ENCODE measurements around the gene MAPK12. TPM values are rescaled to one million over a fixed set of nuclear protein-coding genes. Genes with fewer than 3 reads are reported as not detected.
A peak's percentile ranks its signal among the peaks of the same experiment; 100 is the strongest.

MAPK12 gene
- total RNA-seq, 1 donor: 28.0 TPM

DNA sequence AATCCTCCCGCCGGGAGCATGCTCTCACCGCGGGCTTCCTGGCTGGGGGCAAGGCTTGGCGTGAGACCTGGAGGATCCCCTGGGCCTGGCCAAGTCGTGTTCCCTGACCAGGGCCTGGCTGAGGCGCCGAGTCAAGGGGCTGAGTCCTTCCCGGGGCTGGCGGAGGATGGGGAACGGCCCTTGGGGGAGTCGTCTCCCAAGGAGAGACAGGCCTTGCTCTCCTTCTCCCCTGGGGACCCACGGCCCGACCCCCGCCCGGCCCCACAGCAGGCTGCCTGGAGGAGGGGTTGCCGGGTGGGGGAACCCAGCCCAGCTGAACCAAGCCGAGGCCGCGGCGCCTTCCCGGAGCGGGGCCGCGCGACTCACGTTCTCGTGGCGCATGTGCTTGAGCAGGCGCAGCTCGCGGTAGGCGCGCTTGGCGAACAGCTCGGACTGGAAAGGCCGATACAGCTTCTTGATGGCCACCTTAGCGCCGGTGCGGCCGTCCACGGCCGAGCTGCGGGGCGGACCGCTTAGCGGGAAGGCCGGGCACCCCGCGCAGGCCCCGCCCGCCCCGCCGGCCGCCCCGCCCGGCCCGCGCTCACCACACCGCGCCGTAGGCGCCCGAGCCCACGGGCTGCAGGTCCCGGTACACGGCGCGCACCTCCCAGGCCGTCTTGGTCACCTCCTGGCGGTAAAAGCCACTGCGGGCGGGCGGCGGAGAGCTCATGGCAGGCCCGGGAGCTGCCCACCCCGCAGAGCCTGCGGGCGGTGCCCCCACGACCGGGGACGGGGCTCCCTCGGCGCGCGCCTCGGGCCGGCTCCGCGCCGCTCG is 475 bp downstream of the MAPK12 start:
- DNase-seq (ENCODE audit: low read depth): peak; percentile 57
- H3K4me3 ChIP-seq (ENCODE audit: low read depth, low read length): peak overlapping the region; percentile 76
- TF ChIP-seq CTCF (IDR thresholded peaks at IDR 0.05; ENCODE audit: insufficient read depth, low read length): no peak

DNA sequence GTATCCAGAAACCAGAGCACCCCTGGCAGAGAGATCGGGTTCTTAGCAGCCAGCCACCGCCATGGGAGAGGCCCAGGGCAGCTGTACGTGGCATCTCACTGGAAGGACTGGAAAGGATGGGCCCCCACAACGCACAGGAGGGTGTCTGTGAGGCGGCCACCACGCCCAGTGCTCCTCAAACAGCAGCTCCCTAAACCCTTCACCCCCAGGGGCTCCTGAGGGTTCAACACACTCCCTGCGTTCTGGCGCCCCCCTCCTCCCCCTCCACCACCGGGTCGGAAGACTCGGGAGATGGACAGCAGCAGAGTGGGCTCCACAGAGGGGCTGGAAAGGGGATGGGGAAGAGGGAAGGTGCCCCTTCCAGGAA is 1.1 kb downstream of the MAPK12 start:
- H3K4me3 ChIP-seq (ENCODE audit: low read depth, low read length): peak overlapping the region; percentile 76
- no peak for DNase-seq (ENCODE audit: low read depth)
- no peak for TF ChIP-seq CTCF (IDR thresholded peaks at IDR 0.05; ENCODE audit: insufficient read depth, low read length)

DNA sequence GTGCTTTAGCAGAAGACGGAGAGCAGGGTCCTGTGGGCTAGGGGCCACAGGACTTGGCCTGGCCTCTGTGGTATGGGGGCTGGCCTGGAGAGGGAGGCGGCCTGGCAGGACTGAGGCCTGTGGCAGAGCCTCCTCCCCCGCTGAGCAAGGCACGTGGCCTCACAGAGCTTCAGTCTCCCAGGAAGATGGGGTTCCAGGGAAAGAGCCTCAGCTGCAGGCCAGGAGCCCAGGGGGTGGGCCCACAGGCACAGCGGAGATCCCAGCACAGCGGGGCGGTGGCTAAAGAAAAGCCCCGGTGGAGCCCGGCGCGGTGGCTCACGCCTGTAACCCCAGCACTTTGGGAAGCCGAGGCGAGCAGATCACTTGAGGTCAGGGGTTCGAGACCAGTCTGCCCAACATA is 2.2 kb downstream of the MAPK12 start:
- H3K4me3 ChIP-seq (ENCODE audit: low read depth, low read length): no peak overlapping the region
- TF ChIP-seq CTCF (IDR thresholded peaks at IDR 0.05; ENCODE audit: insufficient read depth, low read length): no peak
- DNase-seq (ENCODE audit: low read depth): no peak

DNA sequence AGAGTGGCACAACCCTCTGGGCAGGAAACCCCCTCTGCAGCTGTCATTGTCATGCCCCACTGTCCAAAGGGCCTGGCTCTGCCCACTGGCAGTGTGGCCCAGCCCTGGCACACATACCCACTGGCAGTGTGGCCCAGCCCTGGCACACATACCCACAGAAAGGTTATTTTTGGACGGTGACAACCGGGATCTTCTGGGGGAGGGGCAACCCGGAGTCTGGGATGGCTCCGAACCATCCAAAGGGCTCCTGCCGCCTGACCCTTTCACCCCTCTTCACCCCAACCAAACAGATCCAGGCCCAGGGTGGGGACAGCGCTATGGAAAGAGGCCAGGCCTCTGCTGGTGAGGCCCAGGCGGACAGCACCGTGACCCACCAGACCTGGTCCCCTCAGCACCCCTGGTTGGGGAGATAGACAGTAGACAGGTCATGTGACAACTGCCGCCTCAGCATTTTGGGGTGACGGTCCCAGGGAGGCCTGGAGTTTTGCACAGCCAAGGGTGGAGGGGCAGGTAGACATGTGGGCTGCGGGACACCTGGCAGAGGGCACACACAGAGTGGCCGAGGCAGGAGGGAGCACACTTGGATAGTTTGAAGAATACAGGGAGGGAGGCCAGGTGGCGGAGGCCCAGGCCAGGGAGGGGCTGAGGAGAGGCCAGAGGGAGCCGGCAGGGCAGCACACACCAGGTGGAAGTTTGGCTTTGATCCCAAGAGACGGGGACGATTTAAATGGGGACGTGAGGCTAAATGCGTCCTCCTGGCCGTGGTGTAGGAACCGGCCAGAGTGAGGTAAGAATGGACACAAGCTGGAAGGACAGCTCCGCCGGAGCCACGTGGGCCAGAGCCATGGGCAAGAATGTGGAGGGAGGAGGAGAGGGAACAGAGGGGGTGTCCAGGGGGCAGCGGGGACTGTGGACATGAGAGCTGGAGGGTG is 2.9 kb downstream of the MAPK12 start:
- TF ChIP-seq CTCF (IDR thresholded peaks at IDR 0.05; ENCODE audit: insufficient read depth, low read length): no peak
- no peak for DNase-seq (ENCODE audit: low read depth)
- H3K4me3 ChIP-seq (ENCODE audit: low read depth, low read length): no peak overlapping the region

DNA sequence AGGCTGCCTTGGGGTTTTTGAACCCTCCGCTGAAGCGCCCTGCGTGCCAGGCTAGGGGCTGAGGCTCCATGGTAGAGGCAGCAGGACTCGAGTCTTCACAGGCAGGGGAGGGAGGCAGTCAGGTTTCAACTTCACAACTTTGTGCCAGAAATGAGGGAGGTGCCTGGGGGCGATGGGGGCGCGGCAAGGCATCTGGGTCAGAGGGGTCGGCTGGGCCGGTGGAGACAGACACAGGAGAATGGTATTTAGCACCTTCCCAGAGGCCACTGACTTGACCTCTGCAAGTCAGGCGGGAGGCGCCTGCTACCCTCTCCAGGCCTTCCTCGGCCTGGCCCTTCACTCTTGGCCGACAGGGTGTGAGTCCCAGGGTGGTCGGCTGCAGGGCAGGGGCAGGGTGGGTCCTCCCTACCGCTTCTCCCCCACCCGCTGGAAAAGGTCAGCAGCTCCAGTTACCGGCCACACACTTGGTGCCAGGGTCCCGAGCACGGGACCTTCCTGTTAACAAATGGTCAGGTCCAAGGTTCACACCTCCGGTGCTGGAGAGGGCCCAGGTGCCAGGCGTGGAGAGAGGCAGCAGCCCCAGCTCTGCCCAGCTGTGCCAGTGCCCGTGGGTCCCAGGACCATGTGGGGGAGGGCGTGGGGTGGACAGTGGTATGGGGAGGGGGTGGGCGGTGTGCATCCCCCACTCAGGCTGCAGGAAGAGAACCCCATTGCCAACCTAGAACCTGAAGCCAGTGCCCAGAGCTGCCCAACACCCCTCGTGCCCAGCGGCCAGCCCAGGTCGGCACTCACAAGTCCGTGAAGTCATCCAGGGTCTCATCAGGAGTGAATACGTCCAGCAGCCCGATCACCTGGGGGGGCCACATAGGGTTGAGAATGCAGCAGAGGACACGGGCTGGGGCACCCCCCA is 3.8 kb downstream of the MAPK12 start:
- DNase-seq (ENCODE audit: low read depth): no peak
- no peak for TF ChIP-seq CTCF (IDR thresholded peaks at IDR 0.05; ENCODE audit: insufficient read depth, low read length)
- H3K4me3 ChIP-seq (ENCODE audit: low read depth, low read length): no peak overlapping the region

DNA sequence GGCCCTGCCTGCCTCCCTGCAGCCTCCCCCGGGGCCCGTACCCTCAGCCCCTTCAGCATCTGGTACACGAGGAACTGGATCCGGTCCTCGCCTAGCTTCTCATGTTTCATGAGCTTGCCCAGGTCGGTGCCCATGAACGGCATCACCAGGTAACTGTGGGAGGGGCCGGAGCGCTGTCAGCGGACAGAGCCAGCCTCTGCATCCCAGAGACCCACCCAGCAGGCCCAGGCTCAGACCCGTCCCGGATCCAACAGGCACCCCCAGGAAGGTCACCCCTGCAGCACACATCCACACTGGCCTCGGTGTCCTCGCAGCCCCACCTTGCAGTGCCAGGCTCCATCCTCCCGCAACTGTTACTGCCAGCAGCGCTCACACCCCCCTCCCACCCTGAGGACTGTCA is 4.4 kb downstream of the MAPK12 start:
- no peak for DNase-seq (ENCODE audit: low read depth)
- no peak overlapping the region for H3K4me3 ChIP-seq (ENCODE audit: low read depth, low read length)
- TF ChIP-seq CTCF (IDR thresholded peaks at IDR 0.05; ENCODE audit: insufficient read depth, low read length): no peak
